GM19035 (cell line): ENCODE data around the gene DENND4A.
"Not testable (repeated sequence)": the region's sequence is repeated elsewhere in the genome, so short reads cannot be mapped to it uniquely, and the experiment has no call there.

ENCODE experiments used
- ATAC-seq: cut with Tn5 transposase; IDR thresholded peaks from one replicate; pipeline ENCODE4 v1.9.1; 2021; ENCODE audit not compliant: unreplicated experiment

Gene DENND4A

DNA sequence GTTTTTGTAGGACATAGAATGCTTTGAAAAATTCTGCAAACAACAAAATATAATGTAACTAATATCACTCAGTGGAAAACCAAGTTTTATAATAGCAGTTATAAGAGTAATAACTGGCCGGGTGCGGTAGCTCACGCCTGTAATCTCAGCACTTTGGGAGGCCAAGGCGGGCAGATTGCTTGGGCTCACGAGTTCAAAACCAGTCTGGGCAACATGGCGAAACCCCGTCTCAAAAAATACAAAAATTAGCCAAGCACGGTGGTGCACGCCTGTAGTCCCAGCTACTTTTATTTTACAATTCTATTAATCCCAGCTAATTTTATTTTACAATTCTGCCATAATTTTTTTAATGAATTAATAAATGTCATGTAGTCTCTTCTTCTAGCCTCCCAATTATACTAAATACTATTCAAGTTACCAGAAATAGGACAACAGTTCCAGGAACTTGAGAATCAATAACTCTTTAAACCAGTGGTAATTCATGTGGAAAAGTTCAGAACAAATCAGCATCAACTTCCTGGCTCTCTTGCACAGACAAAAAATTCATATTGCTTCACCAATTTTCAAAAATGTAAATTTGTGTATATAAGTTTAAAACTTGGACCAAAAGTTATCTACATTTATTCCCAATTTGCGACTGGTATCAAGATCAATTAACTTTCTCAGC lies 2.2 kb downstream of the DENND4A start:
- no peak for ATAC-seq

DNA sequence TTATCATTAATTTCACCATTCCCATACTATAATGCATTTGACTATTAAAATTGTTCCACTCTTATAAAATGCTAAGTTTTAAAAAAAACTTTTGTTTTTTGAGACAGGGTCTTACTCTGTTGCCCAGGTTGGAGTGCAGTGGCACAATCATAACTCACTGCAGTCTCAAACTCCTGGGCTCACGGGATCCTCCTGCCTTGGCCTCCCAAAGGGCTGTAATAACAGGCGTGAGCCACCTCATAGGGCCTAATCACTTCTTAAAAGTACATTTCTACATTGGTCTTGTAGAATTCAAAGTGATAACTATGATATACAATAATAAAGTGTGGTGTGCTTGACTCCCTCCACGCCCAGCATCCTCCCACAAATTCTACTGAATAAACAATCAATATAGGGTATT lies 3.0 kb downstream of the DENND4A start:
- ATAC-seq, result no peak

GRCh38 chr15:65787260-65787659 lies 4.8 kb downstream of the DENND4A start:
- no peak for ATAC-seq

GRCh38 chr15:65785151-65785550 lies 6.9 kb downstream of the DENND4A start:
- no peak for ATAC-seq

DNA sequence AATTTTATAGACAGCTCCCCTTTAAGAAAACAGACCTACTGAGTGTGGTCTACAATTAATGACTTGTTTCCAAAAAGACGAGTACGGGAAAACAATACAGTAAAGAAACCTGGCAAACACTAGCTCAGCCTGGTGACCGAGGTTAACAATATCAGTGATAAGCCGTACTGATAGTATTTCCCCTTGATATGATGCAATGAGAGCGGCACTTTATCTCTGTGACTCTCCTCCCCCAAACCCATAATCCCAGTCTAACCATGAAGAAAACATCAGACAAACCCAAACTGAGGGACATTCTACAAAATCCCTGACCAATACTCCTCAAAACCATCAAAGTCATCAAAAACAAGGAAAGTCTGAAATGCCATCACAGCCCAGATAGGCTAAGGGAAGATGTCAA lies 8.2 kb downstream of the DENND4A start:
- no peak for ATAC-seq

DNA sequence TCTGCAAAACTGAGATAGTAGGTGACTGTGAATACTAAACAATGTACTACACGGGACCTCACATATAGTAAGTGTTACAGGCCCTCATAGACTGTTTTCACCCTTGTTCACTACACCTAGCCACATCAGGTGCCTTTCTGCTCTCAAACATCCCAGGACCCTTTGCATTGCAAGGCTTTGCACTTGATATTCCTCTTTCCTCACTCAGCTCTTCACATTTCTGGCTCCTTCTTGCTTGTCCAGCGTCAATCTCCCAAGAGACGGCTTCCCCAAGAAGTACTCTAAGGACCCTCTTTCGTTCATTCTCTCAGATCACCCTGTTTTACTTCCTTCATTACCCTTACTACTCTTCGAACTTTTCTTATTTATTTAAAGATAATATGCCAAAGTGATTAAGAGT lies 10.0 kb downstream of the DENND4A start:
- no peak for ATAC-seq

DNA sequence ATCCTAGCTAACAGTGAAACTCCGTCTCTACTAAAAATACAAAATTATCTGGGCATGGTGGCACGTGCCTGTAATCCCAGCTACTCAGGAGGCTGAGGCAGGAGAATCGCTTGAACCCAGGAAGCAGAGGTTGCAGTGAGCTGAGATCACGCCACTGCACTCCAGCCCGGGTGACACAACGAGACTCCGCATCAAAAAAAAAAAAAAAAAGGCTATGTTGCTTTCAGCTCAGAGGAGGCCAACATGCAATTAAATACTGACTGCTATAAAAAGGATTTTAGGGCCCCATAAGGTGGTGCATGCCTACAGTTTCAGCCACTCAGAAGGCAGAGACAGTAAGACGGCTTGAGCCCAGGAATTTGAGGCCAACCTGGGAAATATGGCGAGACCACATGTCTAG lies 13.4 kb downstream of the DENND4A start:
- ATAC-seq, result not testable (repeated sequence)

- no peak for ATAC-seq
Measured at GRCh38 chr15:65778269-65778668, 13.8 kb downstream of the DENND4A start.

DNA sequence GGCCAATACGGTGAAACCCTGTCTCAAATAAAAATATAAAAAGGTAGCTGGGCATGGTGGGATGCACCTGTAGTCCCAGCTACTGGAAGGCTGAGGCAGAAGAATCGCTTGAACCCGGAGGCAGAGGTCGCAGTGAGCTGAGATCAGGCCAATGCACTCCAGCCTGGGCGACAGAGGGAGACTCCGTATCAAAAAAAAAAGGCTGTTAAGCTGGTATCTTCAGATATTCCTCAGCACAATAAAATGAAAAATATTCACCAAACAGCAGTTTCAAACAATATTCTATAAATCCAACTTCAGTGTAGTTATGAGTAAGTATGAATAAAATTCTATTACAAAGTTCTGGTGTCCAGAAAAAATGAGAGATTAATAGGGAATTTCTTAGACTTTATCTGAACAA lies 14.2 kb downstream of the DENND4A start:
- no peak for ATAC-seq

DNA sequence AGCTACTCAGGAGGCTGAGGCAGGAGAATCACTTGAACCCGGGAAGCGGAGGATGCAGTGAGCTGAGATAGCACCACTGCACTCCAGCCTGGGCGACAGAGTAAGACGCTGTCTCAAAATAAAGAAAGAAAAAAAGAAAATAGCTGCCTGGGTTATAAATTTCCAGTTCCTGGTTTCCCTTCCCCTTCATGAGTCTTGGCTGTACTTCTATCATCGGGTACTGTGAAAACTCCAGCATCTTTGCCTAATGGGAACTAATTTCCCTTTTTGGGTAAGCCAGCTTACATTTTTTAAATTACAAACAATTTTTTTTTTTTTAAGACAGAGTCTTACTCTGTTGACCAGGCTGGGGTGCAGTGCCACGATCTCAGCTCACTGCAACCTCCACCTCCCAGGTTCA lies 15.0 kb downstream of the DENND4A start:
- no peak for ATAC-seq

DNA sequence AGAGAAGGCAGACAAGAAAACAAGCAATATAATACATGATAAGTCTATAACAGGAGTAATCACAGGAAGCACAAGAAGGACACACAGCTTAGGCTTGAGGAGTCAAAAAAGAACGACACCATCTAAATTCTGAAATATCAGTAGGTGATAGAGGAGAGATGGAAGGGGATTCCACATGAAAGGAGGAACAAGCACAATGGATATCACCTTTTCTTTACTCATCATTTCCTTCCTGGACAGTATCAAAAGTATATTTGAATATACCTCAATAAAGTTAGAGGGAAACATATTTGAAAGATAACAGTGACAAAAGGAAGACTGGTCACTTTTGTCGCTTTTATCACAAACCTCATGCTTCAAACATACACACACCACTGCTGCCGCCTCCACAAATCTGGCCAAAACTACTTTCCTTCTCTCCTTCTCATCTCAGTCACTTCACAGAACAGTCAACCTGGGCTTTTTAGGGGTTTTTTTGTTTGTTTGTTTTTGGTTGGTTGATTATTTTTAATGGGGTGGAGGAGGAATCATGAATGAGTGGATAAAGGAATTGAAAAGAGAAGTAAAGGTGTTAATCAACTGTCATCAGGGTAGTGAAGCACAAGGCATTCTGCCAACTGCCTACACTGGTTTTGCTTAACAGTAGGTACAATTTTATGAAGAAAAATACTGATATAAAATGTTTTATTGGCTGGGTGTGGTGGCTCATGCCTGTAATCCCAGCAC lies 18.5 kb downstream of the DENND4A start:
- peak; percentile 67 for ATAC-seq

- ATAC-seq, result no peak
Measured at GRCh38 chr15:65772930-65773329, 19.2 kb downstream of the DENND4A start.

GRCh38 chr15:65771870-65772269 lies 20.2 kb downstream of the DENND4A start:
- no peak for ATAC-seq

DNA sequence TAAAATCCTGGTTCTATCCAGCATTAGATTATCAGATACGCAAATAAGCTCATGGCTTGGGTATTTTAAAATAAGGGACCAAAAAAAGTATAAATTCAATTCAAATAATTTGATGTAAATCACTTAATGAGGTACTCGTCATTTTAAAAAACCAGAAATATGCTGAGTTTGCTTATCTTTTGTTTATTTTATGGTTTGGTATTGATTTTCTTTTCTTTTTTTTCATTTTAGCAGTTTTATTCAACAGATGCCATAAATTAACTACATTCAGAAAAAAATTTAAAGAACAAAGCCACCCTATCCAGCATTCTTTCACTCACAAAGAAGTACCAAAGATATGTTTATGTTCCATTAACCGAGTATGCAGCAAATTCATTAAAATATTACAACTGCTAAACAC lies 22.6 kb downstream of the DENND4A start:
- no peak for ATAC-seq

DNA sequence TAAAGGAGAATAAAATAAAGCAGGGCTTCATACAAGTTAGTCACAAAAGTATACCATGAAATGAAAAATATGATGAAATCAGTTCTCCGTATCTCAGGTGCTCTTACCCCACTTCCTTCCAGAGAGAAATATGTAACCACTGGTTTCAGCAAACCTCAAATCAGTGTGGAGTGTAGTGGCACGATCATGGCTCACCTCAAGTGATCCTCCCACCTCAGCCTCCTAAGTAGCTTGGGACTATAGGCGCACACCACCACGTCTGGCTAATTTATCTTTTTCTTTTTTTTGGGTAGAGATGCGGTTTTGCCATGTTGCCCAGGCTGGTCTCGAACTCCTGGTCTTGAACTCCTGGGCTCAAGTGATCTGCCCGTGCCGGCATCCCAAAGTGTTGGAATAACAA lies 24.2 kb downstream of the DENND4A start:
- no peak for ATAC-seq

DNA sequence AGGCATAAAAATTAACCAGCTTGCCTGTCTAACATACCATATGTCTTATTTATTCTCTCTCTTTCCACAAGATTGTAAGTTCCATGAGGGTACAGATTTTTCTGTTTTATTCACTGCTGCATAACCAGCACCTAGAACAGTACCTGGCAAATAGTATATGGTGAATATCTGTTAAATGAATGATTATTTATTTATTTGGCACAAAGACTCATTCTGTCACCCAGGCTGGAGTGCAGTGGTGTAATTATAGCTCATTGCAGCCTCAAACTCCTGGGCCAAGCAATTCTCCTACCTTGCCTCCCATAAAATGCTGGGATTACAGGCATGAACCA lies 24.9 kb downstream of the DENND4A start:
- no peak for ATAC-seq

DNA sequence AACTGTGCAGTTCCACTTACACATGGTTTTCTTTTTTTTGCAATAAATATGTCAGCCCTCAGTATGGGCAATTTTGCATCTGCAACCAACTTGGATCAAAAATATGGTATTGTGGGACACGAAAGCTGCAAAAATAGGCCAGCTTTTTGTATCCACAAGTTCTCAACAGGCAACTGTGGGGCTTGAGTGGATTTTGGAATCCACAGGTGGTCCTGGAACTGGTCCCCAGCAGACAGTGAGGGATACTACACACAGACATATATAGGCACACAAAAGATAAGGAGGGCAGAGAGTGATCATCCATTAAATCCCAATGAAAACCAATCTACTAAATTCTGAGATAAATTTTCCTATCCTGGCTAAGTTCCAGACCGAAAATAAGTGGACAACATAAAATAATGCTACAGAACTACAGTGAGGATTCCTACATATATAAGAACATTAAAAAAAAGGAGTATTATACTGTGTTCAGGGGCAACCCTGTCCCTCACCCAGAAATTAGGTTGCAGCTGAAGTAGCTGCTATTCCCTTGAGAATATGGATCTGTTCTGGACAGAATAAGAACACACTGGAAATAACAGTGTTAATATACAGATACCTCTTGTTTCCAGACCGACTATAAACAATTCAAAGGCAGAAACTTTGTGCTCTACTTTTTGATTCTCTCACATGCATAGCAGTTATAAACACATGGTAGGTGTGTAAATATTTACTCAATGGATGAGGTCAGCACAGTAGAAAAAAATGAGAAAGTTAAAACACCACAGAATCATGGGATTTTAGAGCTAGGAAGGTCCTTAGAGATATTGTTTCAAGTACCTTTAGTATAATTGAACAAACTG lies 25.4 kb downstream of the DENND4A start:
- ATAC-seq, result no peak

DNA sequence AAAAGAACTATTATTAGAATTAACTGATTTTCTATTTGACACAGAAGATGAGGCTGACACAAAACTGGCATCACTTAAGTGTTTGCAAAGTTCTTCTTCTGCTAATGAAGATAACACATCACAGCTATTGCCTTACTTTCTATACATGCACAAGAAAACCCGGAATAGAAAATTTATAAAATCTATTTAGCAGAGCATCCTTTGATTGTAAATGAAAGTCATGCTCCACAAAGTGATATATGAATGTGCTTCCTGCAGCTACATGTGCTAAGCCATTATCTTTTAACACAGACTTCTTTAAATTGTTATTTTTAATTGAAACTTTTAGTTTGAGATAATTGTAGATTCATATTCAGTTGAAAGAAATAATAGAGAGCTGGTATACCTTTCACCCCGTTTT lies 27.0 kb downstream of the DENND4A start:
- ATAC-seq, result no peak

- ATAC-seq, result no peak
Measured at GRCh38 chr15:65762914-65763787, 28.9 kb downstream of the DENND4A start.

DNA sequence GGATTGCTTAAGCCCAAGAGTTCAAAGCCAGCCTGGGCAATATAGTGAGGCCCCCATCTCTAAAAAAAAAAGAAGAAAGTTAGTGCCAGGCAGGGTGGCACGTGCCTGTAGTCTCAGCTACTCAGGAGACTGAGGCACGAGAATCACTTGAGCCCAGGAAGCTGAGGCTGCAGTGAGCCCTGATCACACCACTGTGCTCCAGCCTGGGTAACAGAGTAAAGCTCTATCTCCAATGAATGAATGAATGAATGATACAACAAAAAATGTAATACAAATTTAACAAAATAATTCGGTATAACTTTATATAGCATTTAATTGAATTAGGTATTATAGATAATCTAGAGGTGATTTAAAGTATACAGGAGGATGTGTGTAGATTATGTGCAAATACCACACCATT lies 29.7 kb downstream of the DENND4A start:
- ATAC-seq, result no peak
